ENCODE results near the gene B3GNT5. TPM values are rescaled to one million over a fixed set of nuclear protein-coding genes. Genes with fewer than 3 reads are reported as not detected.

Gene B3GNT5
- total and polyA plus RNA-seq, 2 donors (not counting 1 experiment from before 2014, with no cell fraction given) = 0.07 to 0.37 TPM

DNA sequence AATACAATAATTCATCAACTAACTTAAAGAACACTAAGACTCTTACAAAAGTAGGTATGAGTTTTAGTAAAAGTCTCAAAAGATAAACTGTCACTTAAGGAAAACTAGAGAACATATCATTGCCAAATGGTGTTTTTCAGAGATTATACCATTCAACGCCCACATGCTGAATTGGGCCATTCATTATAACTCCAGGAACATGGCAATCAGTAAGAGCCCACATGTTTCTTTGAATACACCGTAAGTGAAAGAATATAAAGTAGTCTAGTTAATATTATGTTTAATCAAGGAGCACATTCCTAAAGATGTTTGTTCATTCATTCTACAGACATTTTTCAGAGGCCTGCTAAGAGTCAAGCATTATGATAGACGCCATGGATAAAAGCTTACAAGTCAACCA, 22.9 kb downstream of the B3GNT5 start:
- Mint-ChIP-seq H3K9me3 (ENCODE audit: insufficient read depth) (no peaks in the 10 kb centered on the region), H3K4me3 (no peak overlapping the region), H3K27me3 (peaks cover 7% of the 10 kb centered on the region), H3K4me1 (no peaks in the 10 kb centered on the region), H3K27ac (no peak overlapping the region)
- no peaks in the 10 kb centered on the region for H3K36me3 ChIP-seq (replicated peaks in 1 of 2; ENCODE audit: control extremely low read depth in 1 of 2, control insufficient read depth in 1 of 2, extremely low read depth in 1 of 2, insufficient read depth in 2 of 2, low read length in 1 of 2)
- no peak overlapping the region for H3K27ac ChIP-seq (ENCODE audit: low read length in 2 of 2)
- H3K27me3 ChIP-seq (replicated peaks in 1 of 4; ENCODE audit: control extremely low read depth in 1 of 4, control insufficient read depth in 3 of 4, insufficient read depth in 4 of 4, low read length in 3 of 4) = no peaks in the 10 kb centered on the region
- H3K4me3 ChIP-seq (ENCODE audit: control extremely low read depth in 1 of 5, extremely low read depth in 1 of 5, insufficient read depth in 1 of 5, low read depth in 2 of 5, low read length in 4 of 5) = no peak overlapping the region
- intact Hi-C loops (cut with micrococcal nuclease) = no loop called here
- no peak overlapping the region for H2AFZ ChIP-seq (ENCODE audit: insufficient read depth, low read depth, low read length, poor library complexity, severe bottlenecking)
- TF ChIP-seq, protein P1, sequence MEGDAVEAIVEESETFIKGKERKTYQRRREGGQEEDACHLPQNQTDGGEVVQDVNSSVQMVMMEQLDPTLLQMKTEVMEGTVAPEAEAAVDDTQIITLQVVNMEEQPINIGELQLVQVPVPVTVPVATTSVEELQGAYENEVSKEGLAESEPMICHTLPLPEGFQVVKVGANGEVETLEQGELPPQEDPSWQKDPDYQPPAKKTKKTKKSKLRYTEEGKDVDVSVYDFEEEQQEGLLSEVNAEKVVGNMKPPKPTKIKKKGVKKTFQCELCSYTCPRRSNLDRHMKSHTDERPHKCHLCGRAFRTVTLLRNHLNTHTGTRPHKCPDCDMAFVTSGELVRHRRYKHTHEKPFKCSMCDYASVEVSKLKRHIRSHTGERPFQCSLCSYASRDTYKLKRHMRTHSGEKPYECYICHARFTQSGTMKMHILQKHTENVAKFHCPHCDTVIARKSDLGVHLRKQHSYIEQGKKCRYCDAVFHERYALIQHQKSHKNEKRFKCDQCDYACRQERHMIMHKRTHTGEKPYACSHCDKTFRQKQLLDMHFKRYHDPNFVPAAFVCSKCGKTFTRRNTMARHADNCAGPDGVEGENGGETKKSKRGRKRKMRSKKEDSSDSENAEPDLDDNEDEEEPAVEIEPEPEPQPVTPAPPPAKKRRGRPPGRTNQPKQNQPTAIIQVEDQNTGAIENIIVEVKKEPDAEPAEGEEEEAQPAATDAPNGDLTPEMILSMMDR (IDR thresholded peaks at IDR 0.05) = no peak
- no peak for TF ChIP-seq EZH2 (IDR thresholded peaks at IDR 0.05; ENCODE audit: borderline replicate concordance, insufficient read depth, low read depth, low read length, poor library complexity, severe bottlenecking)
- H4K20me1 ChIP-seq (ENCODE audit: control insufficient read depth, insufficient read depth, low read length, poor library complexity, severe bottlenecking) = no peaks in the 10 kb centered on the region
- POLR2A ChIA-PET = no interaction called here
- H3K9ac ChIP-seq (ENCODE audit: low read length) = no peak overlapping the region
- ATAC-seq (ENCODE audit: low read depth) (no peak), DNase-seq (no peak)
- no CpG with 5 or more reads among the region's 3 CpGs for WGBS (ENCODE audit: insufficient coverage)
- H3K79me2 ChIP-seq (ENCODE audit: control insufficient read depth, insufficient read depth, low read length) = no peaks in the 10 kb centered on the region
- no peak overlapping the region for H3K4me2 ChIP-seq (replicated peaks; ENCODE audit: low read depth, low read length, poor library complexity, severe bottlenecking)
- CTCF ChIA-PET = no interaction called here
- H3K4me1 ChIP-seq (ENCODE audit: control insufficient read depth in 2 of 2, insufficient read depth in 2 of 2, low read length in 2 of 2) = no peaks in the 10 kb centered on the region
- no peaks in the 10 kb centered on the region for H3K9me3 ChIP-seq (ENCODE audit: control extremely low read depth in 1 of 3, control insufficient read depth in 2 of 3, insufficient read depth in 1 of 3, low read length in 2 of 3)

DNA sequence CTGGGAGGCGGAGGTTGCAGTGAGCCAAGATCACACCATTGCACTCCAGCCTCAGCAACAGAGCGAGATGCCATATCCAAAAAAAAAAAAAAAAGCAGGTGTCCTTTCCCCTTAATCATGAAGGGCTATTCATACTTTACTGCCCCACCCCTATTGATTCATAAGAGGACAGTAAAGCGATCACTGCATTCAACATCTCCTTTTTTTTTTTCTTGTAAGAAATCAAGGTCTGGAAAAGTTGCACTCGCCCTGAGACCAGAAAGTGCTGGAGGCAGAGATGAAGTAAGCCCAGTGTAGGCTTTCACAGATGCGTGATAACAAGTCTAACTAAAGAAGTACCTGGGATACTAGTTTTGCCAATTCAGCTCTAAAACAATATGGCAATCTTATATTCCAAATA, 24.2 kb downstream of the B3GNT5 start:
- no peak overlapping the region for H3K4me3 Mint-ChIP-seq
- Histone ChIP-seq H3K9me3 (ENCODE audit: control extremely low read depth in 1 of 3, control insufficient read depth in 2 of 3, insufficient read depth in 1 of 3, low read length in 2 of 3) (no peaks in the 10 kb centered on the region), H3K9ac (ENCODE audit: low read length) (no peak overlapping the region), H3K4me1 (ENCODE audit: control insufficient read depth in 2 of 2, insufficient read depth in 2 of 2, low read length in 2 of 2) (no peaks in the 10 kb centered on the region), H3K27me3 (replicated peaks in 1 of 4; ENCODE audit: control extremely low read depth in 1 of 4, control insufficient read depth in 3 of 4, insufficient read depth in 4 of 4, low read length in 3 of 4) (no peaks in the 10 kb centered on the region), H4K20me1 (ENCODE audit: control insufficient read depth, insufficient read depth, low read length, poor library complexity, severe bottlenecking) (no peaks in the 10 kb centered on the region), H3K4me2 (replicated peaks; ENCODE audit: low read depth, low read length, poor library complexity, severe bottlenecking) (no peak overlapping the region), H3K36me3 (replicated peaks in 1 of 2; ENCODE audit: control extremely low read depth in 1 of 2, control insufficient read depth in 1 of 2, extremely low read depth in 1 of 2, insufficient read depth in 2 of 2, low read length in 1 of 2) (no peaks in the 10 kb centered on the region), H2AFZ (ENCODE audit: insufficient read depth, low read depth, low read length, poor library complexity, severe bottlenecking) (no peak overlapping the region), H3K4me3 (ENCODE audit: control extremely low read depth in 1 of 5, extremely low read depth in 1 of 5, insufficient read depth in 1 of 5, low read depth in 2 of 5, low read length in 4 of 5) (no peak overlapping the region), H3K79me2 (ENCODE audit: control insufficient read depth, insufficient read depth, low read length) (no peaks in the 10 kb centered on the region), H3K27ac (ENCODE audit: low read length in 2 of 2) (no peak overlapping the region)
- TF ChIP-seq, protein P1 (IDR thresholded peaks at IDR 0.05) = no peak
- no peak for TF ChIP-seq EZH2 (IDR thresholded peaks at IDR 0.05; ENCODE audit: borderline replicate concordance, insufficient read depth, low read depth, low read length, poor library complexity, severe bottlenecking)
- peaks cover 4% of the 10 kb centered on the region for H3K27me3 Mint-ChIP-seq
- ChIA-PET POLR2A (no interaction called here), CTCF (no interaction called here)
- H3K9me3 Mint-ChIP-seq (ENCODE audit: insufficient read depth) = no peaks in the 10 kb centered on the region
- WGBS (ENCODE audit: insufficient coverage) = 100% methylated on average over 1 of the region's 5 CpGs
- no peak overlapping the region for H3K27ac Mint-ChIP-seq
- intact Hi-C loops (cut with micrococcal nuclease) = no loop called here
- DNase-seq (no peak), ATAC-seq (ENCODE audit: low read depth) (no peak)
- H3K4me1 Mint-ChIP-seq = no peaks in the 10 kb centered on the region

All from B cell (primary cell).